Cardiac ventricle fibroblast (primary cell): Measurements from ENCODE around the gene DPM2. TPM values are rescaled to one million over a fixed set of nuclear protein-coding genes. Genes with fewer than 3 reads are reported as not detected.

Source experiments
- total RNA-seq: library from RNA; depleted of rRNA; stranded (reverse); fragments of >200 nt; gene quantifications from 2 replicates; pipeline ENCODE4 v1.2.3, GENCODE V29; 2015

Gene DPM2, protein sequence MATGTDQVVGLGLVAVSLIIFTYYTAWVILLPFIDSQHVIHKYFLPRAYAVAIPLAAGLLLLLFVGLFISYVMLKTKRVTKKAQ
- 13.0 and 14.4 TPM in 2 replicates for total RNA-seq

GRCh38 chr9:127937388-127938297 is at the start of gene DPM2:
Gene DPM2, minus strand, starts transcription at chr9:127937854. Its CDS starts 34 bp downstream, at chr9:127937820.

GRCh38 chr9:127980706-127981558 is 43.3 kb upstream of the DPM2 start, which contains the start of gene EEIG1:
Gene EEIG1, minus strand, starts transcription at chr9:127980989. Its CDS starts 852 bp downstream, at chr9:127980137.

DNA sequence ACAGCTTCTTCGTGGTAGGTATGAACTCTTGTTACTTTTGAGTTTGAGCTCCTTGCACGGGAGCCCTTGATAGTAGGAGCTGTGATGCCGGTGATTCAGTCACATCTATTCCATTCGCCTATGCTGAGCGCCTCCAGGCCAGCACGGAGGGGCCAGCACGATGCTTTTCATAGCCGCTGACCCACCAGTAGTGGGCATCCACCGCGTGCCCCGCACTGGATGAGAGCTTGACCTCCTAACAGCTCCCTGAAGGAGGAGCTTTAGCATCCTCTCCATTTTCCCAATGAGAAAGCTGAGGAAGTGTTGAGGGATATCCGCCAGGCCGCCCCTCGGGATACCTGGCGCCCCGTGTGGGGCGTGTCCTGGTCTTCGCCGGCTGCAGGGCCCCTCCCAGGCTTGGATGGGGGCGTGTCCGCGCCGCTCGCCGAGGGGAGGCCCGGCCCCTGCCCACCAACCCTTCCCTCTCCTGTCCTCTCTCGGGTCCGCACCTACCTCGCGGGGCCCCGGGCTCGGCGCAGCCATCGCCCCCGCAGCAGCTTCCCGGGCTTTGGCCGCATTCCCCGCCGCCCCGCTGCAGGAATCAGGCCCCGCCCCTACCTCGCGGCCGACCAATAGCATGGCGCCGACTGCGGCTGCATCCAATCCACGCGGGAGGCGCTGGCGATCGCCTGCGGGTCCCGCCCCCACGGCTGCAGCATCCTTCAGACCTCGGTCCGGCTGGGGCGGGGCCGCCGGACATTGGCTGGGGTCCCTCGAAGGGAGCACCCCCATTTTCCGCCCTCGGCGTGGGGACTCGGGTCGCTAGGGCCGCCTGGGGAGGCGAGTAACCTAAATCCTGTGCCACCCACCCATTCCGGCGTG is 7.2 kb downstream of the DPM2 start, which contains the start of gene PIP5KL1:
Gene PIP5KL1, minus strand, starts transcription at position 547 of the 861 bp plus-strand sequence. Its CDS starts 25 bp downstream, at position 522.

GRCh38 chr9:127916720-127917581 is 20.7 kb downstream of the DPM2 start, which contains the start of gene ST6GALNAC4:
Gene ST6GALNAC4, minus strand, starts transcription at chr9:127917041. Its CDS starts 622 bp downstream, at chr9:127916419.

GRCh38 chr9:127899128-127899943 is 38.3 kb downstream of the DPM2 start, which contains the start of gene ST6GALNAC6:
Gene ST6GALNAC6, minus strand, starts transcription at chr9:127899603. Its CDS starts 1,622 bp downstream, at chr9:127897981.

Other genes with a start within 250 kb of the DPM2 start
- not detected in 2 replicates for gene CFAP157, start 230.9 kb downstream of the DPM2 start, total RNA-seq
- 17.0 and 17.7 TPM in 2 replicates for gene PTRH1, start 222.2 kb downstream of the DPM2 start, total RNA-seq
- not detected in 2 replicates for gene TTC16, start 221.8 kb downstream of the DPM2 start, total RNA-seq
- 6.9 and 7.1 TPM in 2 replicates for gene TOR2A, start 202.6 kb downstream of the DPM2 start, total RNA-seq
- gene SH2D3C, start 159.2 kb downstream of the DPM2 start, total RNA-seq: 1.1 and 2.5 TPM in 2 replicates
- 49.6 and 59.7 TPM in 2 replicates for gene CDK9, start 151.8 kb downstream of the DPM2 start, total RNA-seq
- gene FPGS, start 135.0 kb downstream of the DPM2 start, total RNA-seq: 35.1 and 35.9 TPM in 2 replicates
- 213 and 258 TPM in 2 replicates for gene ENG, start 83.2 kb downstream of the DPM2 start, total RNA-seq
- gene AK1, start 60.2 kb downstream of the DPM2 start, total RNA-seq: 53.7 and 57.8 TPM in 2 replicates
- gene ST6GALNAC6, start 38.3 kb downstream of the DPM2 start, total RNA-seq: 79.0 and 95.3 TPM in 2 replicates
- gene ST6GALNAC4, start 20.8 kb downstream of the DPM2 start, total RNA-seq: 67.5 and 83.5 TPM in 2 replicates
- gene PIP5KL1, start 7.1 kb downstream of the DPM2 start, total RNA-seq: 0.44 and 4.5 TPM in 2 replicates
- 13.5 and 15.4 TPM in 2 replicates for gene EEIG1, start 43.1 kb upstream of the DPM2 start, total RNA-seq
- gene NAIF1, start 129.5 kb upstream of the DPM2 start, total RNA-seq: 7.1 and 8.1 TPM in 2 replicates
- gene SLC25A25, start 130.4 kb upstream of the DPM2 start, total RNA-seq: 8.0 and 12.2 TPM in 2 replicates
- 39.4 and 40.7 TPM in 2 replicates for gene PTGES2, start 189.9 kb upstream of the DPM2 start, total RNA-seq
- not detected in 2 replicates for gene LCN2, start 211.6 kb upstream of the DPM2 start, total RNA-seq
- gene BBLN, start 222.4 kb upstream of the DPM2 start, total RNA-seq: 279 and 292 TPM in 2 replicates